ENCODE results near the gene PTPN4.

Gene PTPN4

DNA sequence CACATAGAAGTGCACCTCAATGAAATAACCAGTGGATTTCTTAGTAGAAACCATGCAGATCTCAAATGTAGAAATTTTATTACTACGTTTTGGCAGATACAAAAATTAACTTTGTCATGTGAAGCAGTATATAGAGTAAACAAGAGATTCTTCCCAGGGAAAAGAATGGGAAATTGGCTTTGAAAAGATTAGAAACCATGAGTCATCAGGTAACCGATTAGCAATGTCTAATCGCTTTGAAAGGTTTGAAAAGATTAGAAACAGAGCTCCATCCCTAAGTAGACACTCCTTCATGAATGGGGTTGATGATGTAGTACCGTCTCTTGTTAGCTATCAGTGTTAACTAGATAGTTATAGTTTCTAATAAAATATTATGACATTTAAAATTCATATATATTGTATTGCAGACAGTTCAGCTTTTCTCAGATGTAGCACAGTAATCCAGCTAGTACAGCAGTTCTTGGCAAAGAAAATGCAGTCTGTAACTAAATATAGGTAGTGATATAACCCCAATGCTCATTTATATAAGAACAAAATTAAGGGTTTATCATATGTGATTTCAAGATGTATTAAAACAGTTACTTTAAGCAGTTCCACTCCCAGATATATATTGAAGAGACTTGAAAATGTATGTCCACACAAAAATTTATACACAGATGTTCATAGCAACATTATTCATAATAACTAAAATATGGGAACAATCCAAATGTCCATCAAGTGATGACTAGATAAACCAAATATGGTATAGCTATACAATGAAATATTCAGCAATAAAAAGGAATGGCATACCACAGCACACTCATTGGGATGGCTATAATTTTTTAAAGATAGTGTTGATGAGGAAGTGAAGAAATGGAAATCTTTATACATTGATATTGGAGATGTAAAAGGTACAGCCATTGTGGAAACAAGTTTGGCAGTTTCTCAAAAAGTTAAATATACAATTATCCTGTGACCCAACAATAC lies 113.9 kb downstream of the PTPN4 start:
- TF ChIP-seq, protein P1, sequence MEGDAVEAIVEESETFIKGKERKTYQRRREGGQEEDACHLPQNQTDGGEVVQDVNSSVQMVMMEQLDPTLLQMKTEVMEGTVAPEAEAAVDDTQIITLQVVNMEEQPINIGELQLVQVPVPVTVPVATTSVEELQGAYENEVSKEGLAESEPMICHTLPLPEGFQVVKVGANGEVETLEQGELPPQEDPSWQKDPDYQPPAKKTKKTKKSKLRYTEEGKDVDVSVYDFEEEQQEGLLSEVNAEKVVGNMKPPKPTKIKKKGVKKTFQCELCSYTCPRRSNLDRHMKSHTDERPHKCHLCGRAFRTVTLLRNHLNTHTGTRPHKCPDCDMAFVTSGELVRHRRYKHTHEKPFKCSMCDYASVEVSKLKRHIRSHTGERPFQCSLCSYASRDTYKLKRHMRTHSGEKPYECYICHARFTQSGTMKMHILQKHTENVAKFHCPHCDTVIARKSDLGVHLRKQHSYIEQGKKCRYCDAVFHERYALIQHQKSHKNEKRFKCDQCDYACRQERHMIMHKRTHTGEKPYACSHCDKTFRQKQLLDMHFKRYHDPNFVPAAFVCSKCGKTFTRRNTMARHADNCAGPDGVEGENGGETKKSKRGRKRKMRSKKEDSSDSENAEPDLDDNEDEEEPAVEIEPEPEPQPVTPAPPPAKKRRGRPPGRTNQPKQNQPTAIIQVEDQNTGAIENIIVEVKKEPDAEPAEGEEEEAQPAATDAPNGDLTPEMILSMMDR (IDR thresholded peaks at IDR 0.05; ENCODE audit: insufficient read depth, low read depth, low read length, missing control alignments): no peak
- H3K4me3 ChIP-seq (ENCODE audit: low read length): no peak overlapping the region
- no peak for DNase-seq (ENCODE audit: low read depth)

DNA sequence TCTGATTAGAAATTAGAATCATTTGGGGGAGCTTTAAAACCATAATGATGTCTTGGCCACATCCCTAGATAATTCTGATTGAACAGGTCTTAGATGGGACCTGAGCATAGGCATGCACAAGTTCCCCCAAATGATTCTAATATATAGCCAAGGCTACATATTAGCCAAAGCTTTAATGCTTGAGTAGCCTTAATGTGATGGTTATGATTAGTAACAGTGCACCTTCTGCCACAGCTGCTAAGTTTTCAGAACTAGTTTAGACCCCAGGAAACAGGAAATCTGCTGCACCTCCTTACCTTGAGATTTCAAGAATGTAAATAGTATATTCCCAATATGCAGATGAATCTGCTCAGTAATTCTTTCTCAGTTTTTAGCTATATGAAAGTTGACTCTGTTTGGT lies 119.8 kb downstream of the PTPN4 start:
- no peak overlapping the region for H3K4me3 ChIP-seq (ENCODE audit: low read length)
- TF ChIP-seq, protein P1 (IDR thresholded peaks at IDR 0.05; ENCODE audit: insufficient read depth, low read depth, low read length, missing control alignments): no peak
- DNase-seq (ENCODE audit: low read depth): no peak

DNA sequence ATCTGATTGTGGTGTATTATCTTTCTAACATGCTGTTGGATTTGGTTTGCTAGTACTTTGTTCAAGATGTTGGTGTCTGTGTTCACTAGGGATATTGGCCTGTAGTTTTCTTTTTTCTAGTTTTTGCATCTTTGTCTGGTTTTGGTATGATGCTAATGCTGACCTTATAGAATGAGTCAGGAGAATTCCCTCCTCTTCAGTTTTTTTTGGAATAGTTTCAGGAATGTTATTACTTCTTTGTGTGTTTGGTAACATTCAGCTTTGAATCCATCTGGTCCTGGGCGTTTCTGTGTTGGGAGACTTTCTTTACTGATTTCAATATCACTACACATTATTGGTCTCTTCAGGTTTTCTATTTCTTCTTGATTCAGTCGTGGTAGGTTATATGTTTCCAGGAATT lies 129.0 kb downstream of the PTPN4 start:
- TF ChIP-seq, protein P1 (IDR thresholded peaks at IDR 0.05; ENCODE audit: insufficient read depth, low read depth, low read length, missing control alignments): no peak
- no peak overlapping the region for H3K4me3 ChIP-seq (ENCODE audit: low read length)
- DNase-seq (ENCODE audit: low read depth): no peak

DNA sequence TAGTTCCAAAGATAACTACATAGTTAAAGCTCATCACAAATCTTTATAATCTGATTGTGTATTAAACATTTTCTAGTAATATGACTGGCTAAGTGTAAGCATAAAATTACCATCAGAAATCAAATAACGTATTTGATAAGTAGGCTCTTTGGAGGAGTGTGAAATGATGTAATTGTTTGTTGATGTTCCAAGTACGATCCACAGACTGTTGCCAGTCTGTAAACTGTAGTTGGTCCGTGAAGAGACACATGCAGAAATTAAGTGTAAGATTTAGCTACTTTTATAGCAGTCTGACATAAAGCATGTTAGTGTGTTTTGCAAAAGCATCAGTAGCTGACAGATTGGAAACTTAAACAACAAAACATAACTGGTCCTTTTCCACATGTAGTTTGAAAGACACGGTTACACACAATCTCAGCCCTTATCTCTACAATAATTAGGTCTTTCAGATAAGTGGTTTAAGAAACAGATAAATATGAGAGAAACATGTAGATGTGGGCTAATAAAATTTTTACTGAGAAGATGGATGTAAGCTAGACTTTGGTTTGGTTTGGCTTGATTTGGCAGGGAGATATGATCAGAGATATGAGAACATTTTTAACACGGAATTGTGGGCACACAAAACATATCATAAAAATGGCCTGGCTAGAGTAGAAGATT lies 138.1 kb downstream of the PTPN4 start:
- TF ChIP-seq, protein P1 (IDR thresholded peaks at IDR 0.05; ENCODE audit: insufficient read depth, low read depth, low read length, missing control alignments): no peak
- H3K4me3 ChIP-seq (ENCODE audit: low read length): no peak overlapping the region
- no peak for DNase-seq (ENCODE audit: low read depth)

DNA sequence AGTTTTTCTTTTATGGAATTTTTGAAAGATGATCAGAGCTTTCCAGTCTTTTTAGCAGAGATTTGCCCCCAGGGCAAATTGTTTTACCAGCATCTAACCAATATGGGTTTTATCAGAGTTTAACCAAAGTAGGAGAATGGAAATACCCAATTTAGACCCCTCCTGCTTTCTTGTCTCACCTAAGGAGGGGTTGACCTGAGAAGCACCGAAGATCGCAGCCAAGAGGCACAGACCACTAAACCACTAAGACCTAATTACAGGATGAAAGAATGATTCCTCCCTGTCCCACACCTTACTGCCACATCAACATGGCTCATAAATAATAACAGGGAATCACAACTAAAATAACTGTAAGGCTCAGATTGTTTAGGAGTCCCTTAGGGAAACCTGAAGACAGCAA lies 141.3 kb downstream of the PTPN4 start:
- TF ChIP-seq, protein P1 (IDR thresholded peaks at IDR 0.05; ENCODE audit: insufficient read depth, low read depth, low read length, missing control alignments): no peak
- no peak for DNase-seq (ENCODE audit: low read depth)
- no peak overlapping the region for H3K4me3 ChIP-seq (ENCODE audit: low read length)

DNA sequence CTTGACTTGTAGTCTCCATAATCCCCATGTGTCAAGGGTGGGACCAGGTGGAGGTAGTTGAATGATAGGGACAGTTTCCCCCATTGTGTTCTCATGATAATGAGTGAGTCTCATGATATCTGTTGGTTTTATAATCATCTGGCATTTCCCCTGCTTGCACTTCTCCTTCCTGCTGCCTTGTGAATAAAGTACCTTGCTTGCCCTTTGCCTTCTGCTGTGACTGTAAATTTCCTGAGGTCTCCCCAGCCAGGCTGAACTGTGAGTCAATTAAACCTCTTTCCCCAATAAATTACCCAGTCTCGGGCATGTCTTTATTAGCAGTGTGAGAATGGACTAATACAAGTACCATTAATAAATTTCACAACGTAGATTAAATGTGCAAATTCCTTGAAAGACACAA lies 150.8 kb downstream of the PTPN4 start:
- DNase-seq (ENCODE audit: low read depth): no peak
- TF ChIP-seq, protein P1 (IDR thresholded peaks at IDR 0.05; ENCODE audit: insufficient read depth, low read depth, low read length, missing control alignments): no peak
- H3K4me3 ChIP-seq (ENCODE audit: low read length): no peak overlapping the region

Measured in epithelial cell of esophagus (primary cell).